Measurements from ENCODE around the gene CCDC102A. TPM values are rescaled to one million over a fixed set of nuclear protein-coding genes. Genes with fewer than 3 reads are reported as not detected.

The CCDC102A gene
- total RNA-seq, 1 donor = 1.9 TPM

DNA sequence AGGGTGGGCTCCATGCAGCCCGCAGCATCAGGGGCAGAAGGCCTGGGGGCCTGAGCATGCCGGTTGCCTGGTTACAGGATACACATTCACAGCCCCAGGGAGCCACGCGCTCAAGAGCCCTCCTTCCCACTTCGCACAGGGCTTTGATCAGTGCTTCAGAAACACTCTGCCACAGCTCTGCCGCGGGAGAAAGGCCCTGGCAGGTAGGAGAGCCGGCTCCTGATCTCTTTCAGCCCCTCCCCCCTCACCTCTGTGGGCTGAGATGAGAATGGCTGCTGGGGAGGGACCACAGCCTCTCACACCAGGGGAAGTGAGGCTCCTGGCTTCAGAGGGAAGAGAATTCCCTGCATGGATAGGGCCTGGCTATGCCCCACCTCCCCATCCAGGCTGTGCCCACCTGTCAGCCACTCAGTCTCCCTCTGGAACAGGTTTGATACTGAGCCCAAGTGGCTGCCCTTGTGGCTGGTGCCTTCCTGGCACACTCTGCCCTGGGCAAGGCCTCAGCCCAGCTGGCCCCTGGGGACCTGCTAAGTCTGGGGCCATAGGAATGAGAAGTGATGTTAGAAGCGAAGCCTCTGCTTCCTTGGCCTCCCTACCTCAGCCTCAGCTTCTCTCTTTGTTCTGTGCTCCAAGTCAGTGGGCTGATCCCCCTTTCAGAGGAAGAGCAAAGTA, 58.7 kb downstream of the CCDC102A start:
- Histone ChIP-seq H3K4me1 (ENCODE audit: insufficient read depth, low read length) (peaks cover 27% of the 10 kb centered on the region), H3K4me3 (ENCODE audit: low read length) (no peak overlapping the region), H3K27me3 (ENCODE audit: insufficient read depth, low read length) (no peaks in the 10 kb centered on the region), H3K9me3 (ENCODE audit: low read depth, low read length) (no peaks in the 10 kb centered on the region)

DNA sequence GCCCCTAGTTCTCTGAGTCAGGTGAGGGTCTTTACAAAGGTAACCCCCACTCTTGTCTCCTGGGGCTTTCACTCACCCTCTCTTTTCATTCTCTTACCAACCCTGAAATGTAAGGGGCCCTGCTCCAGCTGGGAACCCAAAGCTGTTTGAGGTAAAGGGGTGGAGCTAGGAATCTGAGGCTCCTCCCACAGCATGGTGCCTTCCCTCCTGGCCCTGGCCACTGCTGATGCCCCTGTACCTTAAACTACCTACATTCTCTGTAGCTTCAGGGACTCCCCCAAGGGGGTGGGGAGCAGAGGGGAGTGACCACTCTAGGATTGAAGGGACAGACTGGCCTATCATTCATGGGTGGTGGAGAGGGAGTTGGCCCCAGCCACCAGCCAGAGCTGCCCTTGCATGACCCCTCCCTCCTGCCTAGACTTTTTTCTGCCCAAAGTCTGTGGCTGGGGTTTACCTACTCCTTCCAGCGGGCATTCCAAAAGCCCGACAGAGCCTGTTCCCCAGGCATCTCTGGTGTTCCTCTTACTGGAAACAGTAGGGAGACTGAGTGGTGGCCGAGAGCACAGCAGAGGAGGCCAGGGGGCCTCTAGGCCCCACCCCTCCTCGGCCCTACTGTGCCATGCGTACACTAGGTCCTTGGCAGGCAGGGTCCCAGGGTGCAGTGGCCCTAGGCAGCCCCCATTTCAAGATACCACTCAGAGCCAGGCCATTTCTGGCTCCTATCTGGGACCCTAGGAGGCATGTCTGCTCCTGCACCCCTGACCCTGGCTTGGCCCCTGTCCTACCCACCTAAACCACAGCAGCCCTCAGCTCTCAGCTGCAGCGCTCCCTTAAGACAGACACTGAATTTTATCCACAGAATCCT, 59.6 kb downstream of the CCDC102A start:
- Histone ChIP-seq H3K4me1 (ENCODE audit: insufficient read depth, low read length) (peaks cover 33% of the 10 kb centered on the region), H3K4me3 (ENCODE audit: low read length) (no peak overlapping the region), H3K9me3 (ENCODE audit: low read depth, low read length) (no peaks in the 10 kb centered on the region)

DNA sequence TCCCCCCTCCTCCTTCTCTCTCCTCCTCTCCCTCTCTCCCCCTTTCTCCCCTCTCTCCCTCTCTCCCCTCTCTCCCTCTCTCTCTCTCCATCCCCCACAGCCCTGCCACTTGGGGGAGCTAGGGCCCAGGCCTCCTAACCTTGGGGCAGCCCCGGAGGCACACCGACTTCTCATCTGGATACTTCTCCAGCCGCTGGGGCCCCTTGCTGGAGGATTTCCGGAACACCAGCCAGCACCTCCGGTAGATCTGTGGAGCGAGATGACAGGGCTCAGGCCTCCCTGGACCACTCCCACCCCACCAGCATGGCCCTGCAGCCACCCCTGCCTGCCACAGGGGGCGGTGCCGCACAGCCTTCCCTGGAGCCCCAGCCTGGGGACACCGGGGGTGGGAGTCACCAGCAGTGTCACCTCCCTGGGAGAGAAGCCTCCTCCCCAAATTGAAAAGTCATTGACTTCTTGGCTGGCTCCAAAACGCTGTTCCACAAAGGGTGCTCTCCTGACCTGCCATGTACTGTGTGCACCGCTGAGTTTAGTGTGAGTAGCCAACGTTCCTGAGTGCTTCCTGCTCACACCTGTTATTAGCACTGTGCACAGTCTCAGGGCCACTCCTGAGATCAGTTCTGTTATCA, 60.5 kb downstream of the CCDC102A start:
- H3K4me1 ChIP-seq (ENCODE audit: insufficient read depth, low read length) = peaks cover 33% of the 10 kb centered on the region
- no peak overlapping the region for H3K4me3 ChIP-seq (ENCODE audit: low read length)
- no peaks in the 10 kb centered on the region for H3K9me3 ChIP-seq (ENCODE audit: low read depth, low read length)
- no peaks in the 10 kb centered on the region for H3K27me3 ChIP-seq (ENCODE audit: insufficient read depth, low read length)

More for the DNA sequence above, 59.6 kb downstream of the CCDC102A start:
- H3K27me3 ChIP-seq (ENCODE audit: insufficient read depth, low read length) = no peaks in the 10 kb centered on the region

DNA sequence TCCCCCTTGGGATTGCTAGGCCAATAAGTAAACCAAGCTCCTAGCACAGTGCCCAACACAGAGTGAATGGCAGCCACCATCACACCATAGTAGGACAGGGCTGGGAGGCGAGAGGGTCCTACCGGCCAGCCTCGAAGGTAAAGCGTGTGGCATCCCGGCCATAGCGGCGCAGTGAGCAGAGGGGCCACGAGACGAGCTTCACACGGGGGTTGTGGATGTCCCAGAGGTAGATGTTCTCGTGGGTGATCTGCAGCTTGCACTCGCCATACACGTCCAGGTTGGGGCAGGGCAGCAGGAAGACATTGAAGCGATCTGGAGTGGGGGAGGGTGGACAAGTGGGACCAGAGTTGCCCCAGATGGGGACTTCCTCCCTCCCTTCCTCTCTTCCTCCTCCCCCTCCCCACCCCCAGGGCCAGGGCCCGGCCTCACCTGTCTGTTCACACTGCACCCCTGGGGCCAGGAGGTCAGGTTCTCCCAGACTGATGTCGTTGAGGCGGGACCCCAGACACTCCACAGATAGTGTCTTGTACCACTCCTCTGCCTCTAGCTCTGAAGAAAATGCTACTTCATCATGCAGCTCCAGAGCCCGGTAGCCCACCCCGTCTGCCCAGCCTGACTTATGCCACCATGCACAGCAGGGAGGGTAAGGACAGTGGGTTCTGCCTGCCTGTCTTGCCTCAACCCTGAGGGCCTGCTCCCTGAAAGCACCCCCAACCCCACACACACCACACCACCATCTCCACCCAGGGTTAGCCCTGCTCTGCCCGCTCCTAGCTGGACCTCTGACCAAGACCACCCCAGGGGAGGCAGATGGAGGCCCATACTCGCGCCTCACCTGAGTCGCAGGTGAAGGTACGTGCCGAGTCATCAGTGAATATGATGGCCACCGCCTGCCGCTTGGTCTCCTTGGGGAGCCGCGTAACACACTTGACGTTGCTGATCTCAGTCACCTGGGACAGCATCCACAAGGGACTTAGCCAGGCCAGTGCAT, 61.4 kb downstream of the CCDC102A start:
- H3K4me3 ChIP-seq (ENCODE audit: low read length) = no peak overlapping the region
- peaks cover 38% of the 10 kb centered on the region for H3K4me1 ChIP-seq (ENCODE audit: insufficient read depth, low read length)
- no peaks in the 10 kb centered on the region for H3K27me3 ChIP-seq (ENCODE audit: insufficient read depth, low read length)
- H3K9me3 ChIP-seq (ENCODE audit: low read depth, low read length) = no peaks in the 10 kb centered on the region

DNA sequence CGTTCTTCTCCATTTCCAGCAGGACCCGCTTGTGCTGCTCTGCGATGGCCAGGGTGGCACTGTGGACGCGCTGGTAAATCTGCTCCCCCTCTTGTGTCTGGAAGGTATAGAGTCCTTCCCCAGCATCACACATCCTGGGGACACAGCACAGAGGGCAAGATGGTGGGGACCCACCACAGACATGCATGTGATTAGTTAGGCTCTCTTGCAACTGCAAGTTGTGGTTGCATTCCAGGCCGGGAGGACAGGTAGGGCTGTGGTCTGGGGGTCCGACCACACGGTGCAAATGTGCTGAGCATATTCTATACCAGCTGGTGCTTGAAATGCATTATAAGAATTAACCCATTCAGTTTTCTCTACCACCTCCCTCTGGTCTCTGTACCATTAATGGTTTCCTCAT, 62.5 kb downstream of the CCDC102A start:
- H3K9me3 ChIP-seq (ENCODE audit: low read depth, low read length) = no peaks in the 10 kb centered on the region
- no peak overlapping the region for H3K4me3 ChIP-seq (ENCODE audit: low read length)
- H3K27me3 ChIP-seq (ENCODE audit: insufficient read depth, low read length) = no peaks in the 10 kb centered on the region
- H3K4me1 ChIP-seq (ENCODE audit: insufficient read depth, low read length) = peaks cover 32% of the 10 kb centered on the region

DNA sequence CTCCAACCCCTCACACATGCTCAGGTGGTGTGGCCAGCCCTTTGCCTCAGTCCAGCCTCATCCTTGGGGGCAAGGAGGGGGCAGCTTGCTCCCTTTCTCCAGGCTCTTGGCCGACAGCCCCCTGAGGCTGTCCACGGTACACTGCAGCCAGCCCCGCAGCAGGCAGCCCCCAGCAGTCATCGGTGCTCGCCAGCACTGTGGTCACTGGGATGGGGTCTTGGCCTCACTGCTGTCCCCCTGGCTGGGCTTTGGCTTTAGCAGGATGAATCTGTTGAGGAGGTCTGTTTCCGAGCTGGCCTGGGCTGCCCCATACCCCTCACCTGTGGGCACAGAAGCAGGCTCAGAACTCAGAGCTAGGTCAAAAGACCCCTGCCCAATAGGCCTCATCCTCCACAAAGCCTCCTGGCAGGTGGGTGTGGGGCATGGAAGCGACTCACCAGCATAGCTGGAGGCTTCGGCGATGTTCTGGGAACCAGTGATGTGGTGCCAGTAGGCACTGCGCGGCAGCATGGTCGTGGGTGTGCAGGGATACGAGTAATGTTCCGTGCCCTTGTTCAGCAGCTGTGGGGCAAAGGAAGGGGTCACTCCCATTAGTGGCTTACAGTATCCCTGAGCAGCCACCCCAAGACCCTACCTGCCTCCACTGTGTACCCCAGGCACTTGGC, 63.1 kb downstream of the CCDC102A start:
- peaks cover 28% of the 10 kb centered on the region for H3K4me1 ChIP-seq (ENCODE audit: insufficient read depth, low read length)
- no peaks in the 10 kb centered on the region for H3K9me3 ChIP-seq (ENCODE audit: low read depth, low read length)
- no peak overlapping the region for H3K4me3 ChIP-seq (ENCODE audit: low read length)
- H3K27me3 ChIP-seq (ENCODE audit: insufficient read depth, low read length) = no peaks in the 10 kb centered on the region

DNA sequence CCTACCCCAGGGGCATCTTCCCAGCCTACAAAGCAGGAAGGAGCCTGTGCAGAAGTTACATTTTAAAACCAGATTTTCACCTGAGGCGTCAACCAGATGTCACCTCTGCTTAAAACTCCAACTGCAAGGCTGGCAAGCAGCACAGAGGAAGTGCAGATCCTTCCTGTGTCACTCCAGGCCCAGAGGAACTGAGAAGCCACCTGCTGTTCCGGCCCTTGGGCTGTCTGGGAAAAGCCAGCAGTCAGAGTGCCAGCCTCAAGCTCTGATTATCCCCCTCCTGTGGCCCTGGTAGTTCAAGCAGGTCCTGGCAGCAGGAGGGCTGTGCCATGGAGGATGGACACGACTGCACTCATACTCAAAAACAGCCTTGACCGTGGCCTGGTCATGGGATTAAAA, 63.7 kb downstream of the CCDC102A start:
- Histone ChIP-seq H3K4me3 (ENCODE audit: low read length) (no peak overlapping the region), H3K27me3 (ENCODE audit: insufficient read depth, low read length) (no peaks in the 10 kb centered on the region), H3K4me1 (ENCODE audit: insufficient read depth, low read length) (peaks cover 24% of the 10 kb centered on the region), H3K9me3 (ENCODE audit: low read depth, low read length) (no peaks in the 10 kb centered on the region)

DNA sequence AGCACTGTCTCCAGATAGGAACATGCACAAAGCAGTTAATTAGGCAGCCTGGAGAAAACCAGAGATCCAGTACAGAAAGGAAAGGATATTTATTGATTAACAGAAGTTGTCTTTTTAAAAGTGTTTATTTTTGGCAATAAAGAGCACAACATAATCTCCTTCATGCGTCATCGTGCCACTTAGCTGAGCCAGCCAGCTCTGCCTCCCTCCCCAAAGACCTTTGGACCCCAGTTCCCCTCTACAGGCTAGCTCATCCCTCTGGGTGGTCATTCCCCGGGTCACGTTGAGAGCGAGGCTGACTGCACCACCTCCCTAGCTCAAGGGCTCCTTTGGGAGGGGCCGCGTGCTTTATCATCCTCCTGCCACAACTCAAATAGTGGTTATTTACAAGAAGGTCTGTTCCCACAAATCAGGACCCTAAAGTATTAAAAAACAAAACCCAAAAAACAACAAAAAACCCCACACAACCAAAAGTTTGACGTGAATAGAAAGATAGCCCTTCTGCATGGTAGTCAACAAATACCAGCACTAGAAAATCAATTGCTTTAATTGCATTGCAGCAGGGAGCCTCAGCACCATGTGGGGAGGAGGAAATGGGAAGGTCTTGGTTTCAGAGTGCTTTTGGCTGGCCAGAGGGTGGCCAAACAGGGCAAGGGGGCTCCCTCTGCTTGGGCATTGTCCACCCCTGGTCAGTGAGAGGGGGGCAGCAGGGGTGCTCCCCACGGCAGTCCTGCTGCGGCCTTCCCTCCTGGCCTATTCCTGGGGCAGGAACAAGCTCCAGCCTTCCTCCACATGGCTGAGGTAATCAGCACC, 64.3 kb downstream of the CCDC102A start:
- Histone ChIP-seq H3K27me3 (ENCODE audit: insufficient read depth, low read length) (no peaks in the 10 kb centered on the region), H3K4me1 (ENCODE audit: insufficient read depth, low read length) (peaks cover 24% of the 10 kb centered on the region), H3K9me3 (ENCODE audit: low read depth, low read length) (no peaks in the 10 kb centered on the region), H3K4me3 (ENCODE audit: low read length) (no peak overlapping the region)

DNA sequence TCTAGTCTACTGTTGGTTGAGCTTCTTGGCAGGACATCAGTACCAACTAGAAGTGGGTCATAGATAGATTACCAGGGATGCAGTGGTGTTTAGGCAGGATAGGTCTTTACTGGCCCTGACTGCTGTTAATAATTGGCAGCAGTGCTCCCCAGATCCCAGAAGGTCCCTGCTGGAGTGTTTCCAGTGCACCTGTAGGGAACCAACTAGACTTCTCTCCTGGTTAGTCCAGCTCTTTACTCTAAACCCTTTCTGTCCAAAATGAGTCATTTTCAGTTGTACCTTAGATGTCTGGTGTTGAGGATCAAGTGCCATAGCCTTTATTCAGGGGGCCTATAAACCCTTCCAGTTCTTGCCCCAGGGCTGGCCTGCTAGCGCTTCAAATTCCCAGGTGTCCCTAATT, 65.2 kb downstream of the CCDC102A start:
- H3K27me3 ChIP-seq (ENCODE audit: insufficient read depth, low read length) = no peaks in the 10 kb centered on the region
- H3K4me3 ChIP-seq (ENCODE audit: low read length) = no peak overlapping the region
- peaks cover 20% of the 10 kb centered on the region for H3K4me1 ChIP-seq (ENCODE audit: insufficient read depth, low read length)
- no peaks in the 10 kb centered on the region for H3K9me3 ChIP-seq (ENCODE audit: low read depth, low read length)

DNA sequence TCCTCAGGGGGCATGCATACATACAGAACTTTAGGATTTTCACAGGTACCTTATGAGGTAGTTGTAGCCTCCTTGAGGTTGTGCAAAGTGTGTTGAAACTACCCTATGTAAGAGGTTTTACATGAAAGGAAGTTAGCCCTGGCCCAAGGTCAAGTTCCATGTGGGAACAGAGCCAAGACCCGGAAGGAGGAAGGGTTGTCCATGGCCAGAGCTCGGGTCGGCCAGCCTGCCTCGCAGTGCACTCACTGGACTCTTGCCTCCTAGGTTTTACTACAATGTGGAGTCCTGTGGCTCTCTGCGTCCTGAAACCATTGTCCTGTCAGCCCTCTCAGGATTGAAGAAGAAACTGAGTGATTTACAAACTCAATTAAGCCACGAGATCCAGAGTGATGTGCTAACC, 65.7 kb downstream of the CCDC102A start:
- no peaks in the 10 kb centered on the region for H3K27me3 ChIP-seq (ENCODE audit: insufficient read depth, low read length)
- no peaks in the 10 kb centered on the region for H3K9me3 ChIP-seq (ENCODE audit: low read depth, low read length)
- no peak overlapping the region for H3K4me3 ChIP-seq (ENCODE audit: low read length)
- H3K4me1 ChIP-seq (ENCODE audit: insufficient read depth, low read length) = peaks cover 15% of the 10 kb centered on the region

DNA sequence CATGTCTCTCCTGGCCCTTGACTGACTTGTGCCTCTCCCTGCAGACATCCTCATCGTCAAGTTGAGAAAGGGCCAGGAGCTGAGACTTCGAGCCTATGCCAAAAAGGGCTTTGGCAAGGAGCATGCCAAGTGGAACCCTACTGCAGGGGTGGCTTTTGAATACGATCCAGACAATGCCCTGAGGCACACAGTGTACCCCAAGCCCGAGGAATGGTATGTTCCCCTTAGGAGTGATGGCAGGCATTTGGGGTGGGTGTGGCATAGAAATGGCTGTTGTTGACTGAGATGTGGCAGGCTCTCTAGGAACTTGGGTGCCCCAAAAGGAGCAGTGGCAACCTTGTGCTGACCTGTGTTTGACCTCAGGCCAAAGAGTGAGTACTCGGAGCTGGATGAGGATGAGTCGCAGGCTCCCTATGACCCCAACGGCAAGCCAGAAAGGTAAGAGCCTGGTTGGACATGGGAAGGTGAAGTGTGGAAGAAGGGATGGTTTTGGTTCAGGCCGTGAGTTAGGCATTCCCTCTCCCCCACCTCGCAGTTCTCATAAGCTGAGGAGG, 66.4 kb downstream of the CCDC102A start:
- no peaks in the 10 kb centered on the region for H3K9me3 ChIP-seq (ENCODE audit: low read depth, low read length)
- peaks cover 15% of the 10 kb centered on the region for H3K4me1 ChIP-seq (ENCODE audit: insufficient read depth, low read length)
- H3K4me3 ChIP-seq (ENCODE audit: low read length) = no peak overlapping the region
- no peaks in the 10 kb centered on the region for H3K27me3 ChIP-seq (ENCODE audit: insufficient read depth, low read length)

DNA sequence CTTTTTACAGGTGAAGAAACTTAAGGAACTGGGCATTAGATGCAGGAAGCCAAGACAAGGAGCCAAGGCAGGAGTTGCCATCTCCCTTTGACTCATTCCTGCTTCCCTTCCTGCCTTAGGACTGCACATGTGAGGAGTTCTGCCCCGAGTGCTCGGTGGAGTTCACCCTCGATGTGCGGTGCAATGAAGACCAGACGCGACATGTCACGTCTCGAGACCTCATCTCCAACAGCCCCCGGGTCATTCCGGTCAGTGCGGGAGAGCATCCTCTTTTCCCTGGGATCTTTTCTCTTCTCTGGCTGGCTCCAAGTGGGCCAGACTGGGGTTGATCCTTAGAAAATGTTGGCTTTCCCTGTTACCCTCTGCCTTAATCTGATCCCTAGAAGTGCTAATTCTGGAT, 67.3 kb downstream of the CCDC102A start:
- H3K27me3 ChIP-seq (ENCODE audit: insufficient read depth, low read length) = no peaks in the 10 kb centered on the region
- no peaks in the 10 kb centered on the region for H3K9me3 ChIP-seq (ENCODE audit: low read depth, low read length)
- no peak overlapping the region for H3K4me3 ChIP-seq (ENCODE audit: low read length)
- H3K4me1 ChIP-seq (ENCODE audit: insufficient read depth, low read length) = peaks cover 21% of the 10 kb centered on the region

DNA sequence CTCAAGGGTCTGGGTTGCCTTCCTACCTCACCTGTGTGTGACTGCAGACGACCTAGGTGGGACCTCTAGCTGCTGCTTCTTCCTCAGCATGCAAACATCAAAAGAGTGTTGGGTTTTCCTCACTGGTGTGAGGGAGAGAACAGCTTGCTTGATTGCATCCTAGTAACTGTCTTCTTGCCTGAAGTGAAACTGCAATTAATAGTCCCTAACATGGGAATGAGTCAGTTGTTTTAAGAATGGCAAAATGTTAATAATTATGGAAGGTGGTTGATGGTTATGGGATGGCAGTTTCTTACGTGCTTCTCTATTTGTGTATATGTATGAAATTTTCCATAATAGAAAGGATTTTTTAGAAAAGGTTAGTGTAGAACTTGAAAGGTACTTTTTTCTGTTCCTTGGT, 68.0 kb downstream of the CCDC102A start:
- no peak overlapping the region for H3K4me3 ChIP-seq (ENCODE audit: low read length)

More for the DNA sequence above, 68.0 kb downstream of the CCDC102A start:
- Histone ChIP-seq H3K4me1 (ENCODE audit: insufficient read depth, low read length) (peaks cover 28% of the 10 kb centered on the region), H3K9me3 (ENCODE audit: low read depth, low read length) (no peaks in the 10 kb centered on the region), H3K27me3 (ENCODE audit: insufficient read depth, low read length) (no peaks in the 10 kb centered on the region)

Measured in mononuclear cell (primary cell).